Endothelial cell of umbilical vein (primary cell): Measurements from ENCODE around the gene PRKACG.

Source experiments
- POLR2A ChIP-seq: IDR thresholded peaks from 2 replicates; pipeline ENCODE4 v1.6.1; 2012; ENCODE audit warnings: low read depth, mild to moderate bottlenecking, control low read depth, low read length
- TF ChIP-seq, protein P1 (sequence below), 2 donors: IDR thresholded peaks; 1 replicate in 1 of 2; 2 replicates in 1 of 2; pipeline ENCODE4 v1.5.1; 2011; ENCODE audit warnings: low read length in 2 of 2, mild to moderate bottlenecking in 2 of 2, moderate library complexity in 2 of 2, control low read depth in 1 of 2, inconsistent platforms in 1 of 2, low read depth in 1 of 2; ENCODE audit not compliant: insufficient read depth in 1 of 2; ENCODE audit errors: extremely low read depth in 1 of 2
- TF ChIP-seq, protein P2 (sequence below): IDR thresholded peaks from 2 replicates; pipeline ENCODE4 v1.6.1; 2011; ENCODE audit not compliant: insufficient read depth, insufficient read length

DNA sequence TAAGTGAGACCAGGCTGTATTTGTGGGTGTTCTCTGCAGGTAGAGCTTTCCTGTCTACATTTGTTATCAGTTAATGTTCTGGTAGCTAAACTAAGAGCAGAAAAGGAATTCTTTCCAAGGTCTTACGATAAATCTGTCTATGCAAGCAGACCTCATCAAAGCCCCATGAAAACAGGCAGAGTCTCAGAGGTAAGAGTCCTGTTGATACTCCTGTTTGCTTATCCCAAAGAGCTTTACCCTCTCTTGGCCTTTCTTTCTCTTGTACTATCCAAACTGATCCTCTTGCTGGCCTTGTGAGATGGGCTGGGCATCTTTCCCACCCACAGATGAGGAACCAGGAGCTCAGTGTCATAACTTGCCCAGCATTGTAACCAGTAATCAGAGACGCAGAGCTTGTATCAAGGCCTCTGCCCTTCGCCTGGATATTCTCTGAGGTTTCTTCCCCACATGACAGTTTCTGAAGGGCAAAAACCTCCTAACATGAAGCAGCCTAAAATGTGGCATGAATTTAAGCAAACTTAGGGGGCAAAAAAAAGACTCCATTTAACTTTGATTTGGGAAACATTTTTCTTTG lies 33.5 kb downstream of the PRKACG start:
- no peak for TF ChIP-seq POLR2A
- TF ChIP-seq, protein P1, sequence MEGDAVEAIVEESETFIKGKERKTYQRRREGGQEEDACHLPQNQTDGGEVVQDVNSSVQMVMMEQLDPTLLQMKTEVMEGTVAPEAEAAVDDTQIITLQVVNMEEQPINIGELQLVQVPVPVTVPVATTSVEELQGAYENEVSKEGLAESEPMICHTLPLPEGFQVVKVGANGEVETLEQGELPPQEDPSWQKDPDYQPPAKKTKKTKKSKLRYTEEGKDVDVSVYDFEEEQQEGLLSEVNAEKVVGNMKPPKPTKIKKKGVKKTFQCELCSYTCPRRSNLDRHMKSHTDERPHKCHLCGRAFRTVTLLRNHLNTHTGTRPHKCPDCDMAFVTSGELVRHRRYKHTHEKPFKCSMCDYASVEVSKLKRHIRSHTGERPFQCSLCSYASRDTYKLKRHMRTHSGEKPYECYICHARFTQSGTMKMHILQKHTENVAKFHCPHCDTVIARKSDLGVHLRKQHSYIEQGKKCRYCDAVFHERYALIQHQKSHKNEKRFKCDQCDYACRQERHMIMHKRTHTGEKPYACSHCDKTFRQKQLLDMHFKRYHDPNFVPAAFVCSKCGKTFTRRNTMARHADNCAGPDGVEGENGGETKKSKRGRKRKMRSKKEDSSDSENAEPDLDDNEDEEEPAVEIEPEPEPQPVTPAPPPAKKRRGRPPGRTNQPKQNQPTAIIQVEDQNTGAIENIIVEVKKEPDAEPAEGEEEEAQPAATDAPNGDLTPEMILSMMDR (IDR thresholded peaks at IDR 0.05; ENCODE audit: extremely low read depth in 1 of 2, insufficient read depth in 1 of 2, low read depth in 1 of 2, low read length in 2 of 2): no peak
- TF ChIP-seq, protein P2, sequence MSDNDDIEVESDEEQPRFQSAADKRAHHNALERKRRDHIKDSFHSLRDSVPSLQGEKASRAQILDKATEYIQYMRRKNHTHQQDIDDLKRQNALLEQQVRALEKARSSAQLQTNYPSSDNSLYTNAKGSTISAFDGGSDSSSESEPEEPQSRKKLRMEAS: no peak
